Lower leg skin (tissue), 3 donors: ENCODE measurements around the gene RHO.

Source experiments
- POLR2A ChIP-seq, 2 donors: fragments of 450-650 bp; IDR thresholded peaks; one replicate each; pipeline ENCODE4 v1.6.1; 2016 to 2017; ENCODE audit warnings: antibody characterized with exemption in 2 of 2, mild to moderate bottlenecking in 1 of 2, moderate library complexity in 1 of 2
- TF ChIP-seq, protein P1 (sequence below), 3 donors: fragments of 450-650 bp; IDR thresholded peaks; one replicate each; pipeline ENCODE4 v1.5.1; 2016; ENCODE audit warnings: antibody characterized with exemption in 3 of 3, mild to moderate bottlenecking in 3 of 3, moderate library complexity in 2 of 3

- TF ChIP-seq, protein P1, sequence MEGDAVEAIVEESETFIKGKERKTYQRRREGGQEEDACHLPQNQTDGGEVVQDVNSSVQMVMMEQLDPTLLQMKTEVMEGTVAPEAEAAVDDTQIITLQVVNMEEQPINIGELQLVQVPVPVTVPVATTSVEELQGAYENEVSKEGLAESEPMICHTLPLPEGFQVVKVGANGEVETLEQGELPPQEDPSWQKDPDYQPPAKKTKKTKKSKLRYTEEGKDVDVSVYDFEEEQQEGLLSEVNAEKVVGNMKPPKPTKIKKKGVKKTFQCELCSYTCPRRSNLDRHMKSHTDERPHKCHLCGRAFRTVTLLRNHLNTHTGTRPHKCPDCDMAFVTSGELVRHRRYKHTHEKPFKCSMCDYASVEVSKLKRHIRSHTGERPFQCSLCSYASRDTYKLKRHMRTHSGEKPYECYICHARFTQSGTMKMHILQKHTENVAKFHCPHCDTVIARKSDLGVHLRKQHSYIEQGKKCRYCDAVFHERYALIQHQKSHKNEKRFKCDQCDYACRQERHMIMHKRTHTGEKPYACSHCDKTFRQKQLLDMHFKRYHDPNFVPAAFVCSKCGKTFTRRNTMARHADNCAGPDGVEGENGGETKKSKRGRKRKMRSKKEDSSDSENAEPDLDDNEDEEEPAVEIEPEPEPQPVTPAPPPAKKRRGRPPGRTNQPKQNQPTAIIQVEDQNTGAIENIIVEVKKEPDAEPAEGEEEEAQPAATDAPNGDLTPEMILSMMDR (IDR thresholded peaks at IDR 0.05), result no peak
- no peak for TF ChIP-seq POLR2A (IDR thresholded peaks at IDR 0.05)
Observed at GRCh38 chr3:129575997-129576384, 47.6 kb downstream of the RHO start.
